ENCODE data around the gene MAPKAP1. TPM values are rescaled to one million over a fixed set of nuclear protein-coding genes. Genes with fewer than 3 reads are reported as not detected.

MAPKAP1 gene
- total RNA-seq, 2 donors from 2014 or later, result 54.9 to 70.1 TPM

DNA sequence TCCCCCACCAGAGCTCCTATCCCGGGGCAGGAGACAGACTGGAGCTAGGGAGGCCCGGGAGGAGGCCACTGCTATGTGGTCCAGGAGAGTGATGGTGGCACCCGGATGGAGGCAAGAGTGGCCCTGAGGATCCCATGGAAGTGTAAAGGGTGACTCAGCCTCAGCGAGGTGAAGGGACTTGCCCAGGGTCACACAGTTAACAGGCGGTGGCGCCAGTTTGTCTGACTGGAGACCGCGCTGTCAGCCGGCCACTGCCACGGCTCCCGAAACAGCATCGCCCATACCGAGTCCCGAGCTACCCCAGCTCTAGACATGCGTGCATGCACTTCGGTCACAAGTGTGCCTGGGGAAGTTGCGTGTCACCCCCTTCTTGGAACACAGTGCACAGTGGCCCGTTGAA, 279.5 kb downstream of the MAPKAP1 start:
- H3K36me3 ChIP-seq, result no peaks in the 10 kb centered on the region
- no peak overlapping the region for H3K9ac ChIP-seq (ENCODE audit: low read depth in 2 of 2, low read length in 2 of 2)
- DNase-seq, result no peak
- no peak overlapping the region for H3K4me3 ChIP-seq
- H3K9me3 ChIP-seq, result no peaks in the 10 kb centered on the region
- intact Hi-C loops (cut with DNase I), result no loop called here
- no peak overlapping the region for H3K27ac ChIP-seq
- no peaks in the 10 kb centered on the region for H3K27me3 ChIP-seq
- TF ChIP-seq, protein P1, sequence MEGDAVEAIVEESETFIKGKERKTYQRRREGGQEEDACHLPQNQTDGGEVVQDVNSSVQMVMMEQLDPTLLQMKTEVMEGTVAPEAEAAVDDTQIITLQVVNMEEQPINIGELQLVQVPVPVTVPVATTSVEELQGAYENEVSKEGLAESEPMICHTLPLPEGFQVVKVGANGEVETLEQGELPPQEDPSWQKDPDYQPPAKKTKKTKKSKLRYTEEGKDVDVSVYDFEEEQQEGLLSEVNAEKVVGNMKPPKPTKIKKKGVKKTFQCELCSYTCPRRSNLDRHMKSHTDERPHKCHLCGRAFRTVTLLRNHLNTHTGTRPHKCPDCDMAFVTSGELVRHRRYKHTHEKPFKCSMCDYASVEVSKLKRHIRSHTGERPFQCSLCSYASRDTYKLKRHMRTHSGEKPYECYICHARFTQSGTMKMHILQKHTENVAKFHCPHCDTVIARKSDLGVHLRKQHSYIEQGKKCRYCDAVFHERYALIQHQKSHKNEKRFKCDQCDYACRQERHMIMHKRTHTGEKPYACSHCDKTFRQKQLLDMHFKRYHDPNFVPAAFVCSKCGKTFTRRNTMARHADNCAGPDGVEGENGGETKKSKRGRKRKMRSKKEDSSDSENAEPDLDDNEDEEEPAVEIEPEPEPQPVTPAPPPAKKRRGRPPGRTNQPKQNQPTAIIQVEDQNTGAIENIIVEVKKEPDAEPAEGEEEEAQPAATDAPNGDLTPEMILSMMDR (IDR thresholded peaks at IDR 0.05), result no peak
- no peaks in the 10 kb centered on the region for H3K4me1 ChIP-seq

DNA sequence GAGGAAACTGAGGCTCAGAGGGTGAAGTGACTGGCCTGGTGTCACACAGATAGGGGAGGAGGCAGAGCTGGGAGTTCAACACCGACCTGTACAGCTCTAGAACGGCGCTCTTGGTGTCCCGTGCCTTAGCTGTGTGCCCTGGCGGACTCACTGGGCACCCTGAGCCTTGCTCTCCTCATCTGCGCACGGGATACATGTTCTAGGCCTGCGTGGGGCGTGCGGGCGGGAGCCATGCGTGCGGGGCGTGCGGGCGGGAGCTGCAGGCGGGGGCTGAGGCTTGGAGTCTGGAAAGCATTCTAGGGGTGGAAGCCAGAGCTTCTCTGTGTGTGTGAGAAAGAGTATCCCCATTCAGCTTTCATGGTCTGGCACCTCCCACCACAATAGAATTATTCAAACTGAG, 280.1 kb downstream of the MAPKAP1 start:
- DNase-seq, result no peak
- Histone ChIP-seq H3K9me3 (no peaks in the 10 kb centered on the region), H3K4me3 (no peak overlapping the region), H3K27ac (no peak overlapping the region), H3K36me3 (no peaks in the 10 kb centered on the region), H3K9ac (ENCODE audit: low read depth in 2 of 2, low read length in 2 of 2) (no peak overlapping the region), H3K27me3 (no peaks in the 10 kb centered on the region), H3K4me1 (no peaks in the 10 kb centered on the region)
- TF ChIP-seq, protein P1 (IDR thresholded peaks at IDR 0.05), result no peak
- intact Hi-C loops (cut with DNase I), result no loop called here

DNA sequence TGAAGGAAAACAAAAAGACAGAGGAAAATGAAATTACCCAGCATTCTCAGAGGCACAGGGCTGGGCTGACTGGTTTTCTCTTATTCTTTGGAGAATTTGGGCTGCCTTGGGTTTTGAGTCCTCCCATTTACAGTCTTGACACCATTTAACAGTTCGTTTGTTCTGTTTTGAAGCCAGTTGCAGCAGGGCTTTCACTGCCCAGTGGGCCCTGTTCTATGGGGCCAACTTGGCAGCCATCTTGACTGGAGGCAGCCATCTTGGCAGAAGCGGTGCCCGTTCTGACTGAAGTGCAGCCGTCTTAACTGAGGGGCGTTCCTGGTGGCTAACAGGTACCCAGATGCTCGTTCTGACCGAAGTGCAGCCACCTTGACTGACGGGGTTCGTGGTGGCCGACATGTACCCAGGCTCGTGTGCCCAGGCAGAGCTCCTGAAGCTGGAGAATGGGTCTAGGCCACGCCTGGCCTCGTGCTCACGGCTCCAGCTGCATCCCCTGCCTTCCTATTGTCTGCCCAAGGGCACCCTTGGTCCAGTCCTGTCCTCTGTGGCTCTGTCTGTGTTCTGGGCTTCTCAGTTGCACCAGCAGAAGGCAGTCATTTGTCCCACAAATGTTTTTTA, 281.0 kb downstream of the MAPKAP1 start:
- Histone ChIP-seq H3K4me1 (no peaks in the 10 kb centered on the region), H3K4me3 (no peak overlapping the region), H3K27me3 (no peaks in the 10 kb centered on the region), H3K36me3 (no peaks in the 10 kb centered on the region), H3K9me3 (no peaks in the 10 kb centered on the region), H3K27ac (no peak overlapping the region), H3K9ac (ENCODE audit: low read depth in 2 of 2, low read length in 2 of 2) (no peak overlapping the region)
- no peak for DNase-seq
- TF ChIP-seq, protein P1 (IDR thresholded peaks at IDR 0.05), result no peak
- intact Hi-C loops (cut with DNase I), result no loop called here

DNA sequence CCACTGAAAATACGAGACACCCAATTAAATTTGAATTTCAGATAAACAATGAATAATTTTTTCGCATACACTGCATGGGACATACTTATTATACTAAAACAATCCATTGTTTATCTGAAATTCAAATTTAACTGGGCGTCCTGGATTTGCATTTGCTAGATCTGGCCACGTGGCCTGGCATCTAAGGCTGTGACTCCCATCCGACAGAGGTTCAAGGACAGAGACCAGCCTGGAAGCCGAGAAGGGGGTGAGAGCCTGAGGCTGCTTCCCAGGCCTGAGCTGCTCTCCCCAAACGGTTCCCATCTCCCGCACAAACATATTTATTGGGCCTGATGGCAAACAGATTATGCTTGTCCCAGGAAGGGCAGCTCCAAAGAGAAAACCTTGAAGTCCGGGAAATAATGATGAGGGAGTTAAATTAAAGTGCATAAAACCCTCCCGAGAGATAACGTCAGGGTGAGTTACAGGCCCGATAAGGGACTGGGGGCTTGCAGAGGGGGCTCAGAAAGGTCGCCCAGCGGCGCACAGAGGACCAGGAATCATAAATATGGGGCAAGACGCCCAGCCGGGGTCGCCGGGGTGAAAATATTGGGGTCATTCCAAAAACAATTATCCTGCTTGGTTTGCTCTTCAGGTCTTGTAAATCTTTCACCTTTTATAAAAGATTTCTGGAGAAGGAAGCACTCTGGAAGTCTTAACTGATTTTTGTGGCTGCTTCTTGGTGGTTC, 281.7 kb downstream of the MAPKAP1 start:
- H3K27ac ChIP-seq, result no peak overlapping the region
- no peak overlapping the region for H3K4me3 ChIP-seq
- intact Hi-C loops (cut with DNase I), result no loop called here
- H3K9ac ChIP-seq (ENCODE audit: low read depth in 2 of 2, low read length in 2 of 2), result no peak overlapping the region
- TF ChIP-seq, protein P1 (IDR thresholded peaks at IDR 0.05), result no peak
- H3K4me1 ChIP-seq, result no peaks in the 10 kb centered on the region
- H3K9me3 ChIP-seq, result no peaks in the 10 kb centered on the region
- no peak for DNase-seq
- H3K27me3 ChIP-seq, result no peaks in the 10 kb centered on the region
- no peaks in the 10 kb centered on the region for H3K36me3 ChIP-seq

DNA sequence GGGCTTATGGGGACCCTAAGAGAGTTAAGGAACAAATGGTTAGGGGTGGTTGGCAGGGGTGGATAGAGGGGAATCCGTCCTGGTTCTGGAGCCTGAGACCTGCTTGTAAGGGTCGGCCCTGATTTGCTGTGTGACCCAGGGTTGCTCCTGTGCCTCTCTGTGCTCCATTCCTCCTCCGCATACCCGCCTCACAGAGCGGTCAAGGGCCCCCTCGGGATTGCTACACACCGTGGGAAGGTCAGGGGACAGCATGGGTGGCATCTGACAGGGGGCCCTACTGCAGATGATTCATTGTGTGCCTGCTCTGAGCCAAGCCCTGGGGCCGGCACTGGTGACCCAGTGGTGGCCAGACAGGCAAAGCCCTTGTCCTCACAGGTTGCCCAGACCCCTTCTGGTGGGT, 283.0 kb downstream of the MAPKAP1 start:
- intact Hi-C loops (cut with DNase I), result no loop called here
- Histone ChIP-seq H3K9me3 (no peaks in the 10 kb centered on the region), H3K27ac (no peak overlapping the region), H3K9ac (ENCODE audit: low read depth in 2 of 2, low read length in 2 of 2) (no peak overlapping the region), H3K4me3 (no peak overlapping the region), H3K27me3 (no peaks in the 10 kb centered on the region), H3K4me1 (no peaks in the 10 kb centered on the region), H3K36me3 (no peaks in the 10 kb centered on the region)
- no peak for DNase-seq
- TF ChIP-seq, protein P1 (IDR thresholded peaks at IDR 0.05), result no peak

Data from colonic mucosa (tissue), 4 donors.